Activated T-helper 1 cell treated with anti-CD3 and anti-CD28 coated beads, Interleukin-12 subunit alpha, Interleukin-12 subunit beta, Interleukin-2, Interleukin-4 antibody, amounts not matched to agents 30 ng/mL and 10 ng/mL and 1 ng/mL, durations not matched to agents 14 hours and 24 hours and 36 hours (primary cell): ENCODE measurements around the gene PSME3. TPM values are rescaled to one million over a fixed set of nuclear protein-coding genes. Genes with fewer than 3 reads are reported as not detected.
A peak's percentile ranks its signal among the peaks of the same experiment; 100 is the strongest.

ENCODE experiments used
- DNase-seq: peaks from one replicate; pipeline ENCODE4 v3.0.0; 2021; ENCODE audit warnings: low spot score
- H3K27ac Mint-ChIP-seq: one replicate; pipeline ENCODE4 v1.8.0; 2021; ENCODE audit warnings: mild to moderate bottlenecking, mixed read lengths
- H3K27me3 Mint-ChIP-seq: one replicate; pipeline ENCODE4 v1.8.0; 2022; ENCODE audit warnings: mild to moderate bottlenecking, moderate library complexity, mixed read lengths; ENCODE audit not compliant: insufficient read depth
- H3K36me3 Mint-ChIP-seq: one replicate; pipeline ENCODE4 v1.8.0; 2021; ENCODE audit warnings: low read depth, mixed read lengths
- H3K4me1 Mint-ChIP-seq: one replicate; pipeline ENCODE4 v1.8.0; 2021; ENCODE audit warnings: low read depth, mixed read lengths
- H3K4me3 Mint-ChIP-seq: one replicate; pipeline ENCODE4 v1.8.0; 2021; ENCODE audit warnings: mild to moderate bottlenecking, moderate library complexity, mixed read lengths
- H3K9me3 Mint-ChIP-seq: one replicate; pipeline ENCODE4 v1.8.0; 2021; ENCODE audit warnings: mixed read lengths
- intact Hi-C: fragments of 100-400 bp; cut with micrococcal nuclease; formaldehyde crosslinking; loops from one replicate; pipeline ENCODE4 v1.15.1; 2024
- total RNA-seq: library from RNA; stranded (reverse); gene quantifications from 2 replicates; pipeline ENCODE4 v1.2.3, GENCODE V29; 2022

PSME3 gene
- total RNA-seq, 1 donor from 2014 or later: 217 TPM

DNA sequence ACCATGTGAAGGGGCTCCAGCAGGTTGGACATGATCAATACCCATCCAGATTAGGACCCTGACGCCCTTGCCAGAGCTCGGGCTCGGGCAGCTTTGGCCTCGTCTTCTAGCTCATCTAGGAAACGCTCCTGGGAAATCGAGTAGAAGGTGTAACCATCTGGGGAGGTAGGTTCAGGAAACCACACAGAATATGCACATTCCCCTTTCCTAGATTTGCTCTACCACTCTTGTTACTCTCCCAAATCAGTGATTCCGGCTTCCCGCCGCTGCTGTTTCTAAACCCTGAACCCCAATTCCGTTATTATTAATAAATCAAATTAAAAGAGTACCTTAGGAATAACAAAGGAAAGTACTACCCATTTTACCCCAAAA lies 35.2 kb upstream of the PSME3 start:
- peak overlapping the region; percentile 56 for H3K27ac Mint-ChIP-seq
- H3K27me3 Mint-ChIP-seq: peaks cover 3% of the 10 kb centered on the region
- intact Hi-C loops: loop anchor here (1.0 kb wide), 3 partner anchors 25 to 77 kb away; partner anchors contain the start of genes BECN1 and VPS25

DNA sequence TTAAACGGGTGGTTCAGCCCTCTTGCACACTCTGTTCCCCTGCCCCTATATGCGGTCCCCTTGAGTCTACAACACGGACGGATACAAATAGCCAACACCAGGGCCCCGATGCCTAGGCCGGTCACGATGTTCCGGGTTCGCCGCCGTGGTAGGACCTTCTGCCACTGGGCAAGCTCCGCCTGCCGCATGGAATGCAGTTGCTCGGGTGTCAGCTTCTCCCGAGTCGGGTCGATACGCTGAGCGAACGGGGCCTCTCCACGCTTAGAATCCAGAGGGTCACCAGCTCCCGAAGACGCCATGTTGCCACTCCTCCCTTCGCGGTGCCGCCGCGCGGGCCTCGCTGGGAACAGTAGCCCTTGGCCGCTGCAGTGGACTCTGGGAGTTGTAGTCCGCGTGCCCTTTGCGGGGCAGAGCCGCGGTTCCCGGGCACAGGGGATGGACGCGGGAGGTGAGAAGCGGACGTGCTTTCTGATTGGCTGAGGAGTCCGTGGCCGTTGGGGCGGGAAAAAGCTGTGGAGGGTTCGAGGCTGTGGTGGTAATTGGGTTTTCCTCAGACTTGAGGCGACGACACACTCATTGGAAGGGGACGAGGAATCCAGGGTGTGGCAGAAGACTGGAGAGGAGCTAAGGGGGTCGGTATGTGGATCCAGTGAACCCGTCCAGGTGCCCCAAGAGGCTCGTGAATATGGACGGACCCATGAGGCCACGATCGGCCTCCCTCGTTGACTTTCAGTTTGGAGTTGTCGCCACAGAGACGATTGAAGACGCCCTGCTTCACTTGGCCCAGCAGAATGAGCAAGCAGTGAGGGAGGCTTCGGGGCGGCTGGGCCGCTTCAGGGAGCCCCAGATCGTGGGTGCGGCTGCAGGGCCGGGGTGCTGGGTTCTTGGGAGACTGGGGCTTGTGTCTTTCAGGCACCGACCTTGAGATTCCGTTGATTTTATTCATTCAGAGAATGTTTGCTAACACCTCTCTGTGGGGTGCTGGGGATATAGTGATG lies 34.5 kb upstream of the PSME3 start, which contains the start of the genes CNTD1 and COA3:
TSS of gene CNTD1 (plus strand) at position 479 of the 998 bp plus-strand sequence. CDS start at position 686, 207 bp downstream.
TSS of gene COA3 (minus strand) at position 322 of the 998 bp plus-strand sequence. CDS start at position 299, 23 bp downstream.
- peak within 1 kb of the TSS; percentile 56 for H3K27ac Mint-ChIP-seq
- peaks cover 19% of the 10 kb centered on the region for H3K4me1 Mint-ChIP-seq
- peak; percentile 73 for DNase-seq
- no peaks in the 10 kb centered on the region for H3K9me3 Mint-ChIP-seq
- peak within 1 kb of the TSS; percentile 90 for H3K4me3 Mint-ChIP-seq
- intact Hi-C loops: loop anchor here (1.0 kb wide), 3 partner anchors 25 to 77 kb away; partner anchors contain the start of genes BECN1 and VPS25
- peaks cover 3% of the 10 kb centered on the region for H3K27me3 Mint-ChIP-seq
- peaks cover 3% of the 10 kb centered on the region for H3K36me3 Mint-ChIP-seq

More for the DNA sequence above, 35.2 kb upstream of the PSME3 start:
- H3K36me3 Mint-ChIP-seq: peaks cover 3% of the 10 kb centered on the region
- H3K4me1 Mint-ChIP-seq: peaks cover 19% of the 10 kb centered on the region
- H3K9me3 Mint-ChIP-seq: no peaks in the 10 kb centered on the region
- peak overlapping the region; percentile 90 for H3K4me3 Mint-ChIP-seq
- DNase-seq: no peak

DNA sequence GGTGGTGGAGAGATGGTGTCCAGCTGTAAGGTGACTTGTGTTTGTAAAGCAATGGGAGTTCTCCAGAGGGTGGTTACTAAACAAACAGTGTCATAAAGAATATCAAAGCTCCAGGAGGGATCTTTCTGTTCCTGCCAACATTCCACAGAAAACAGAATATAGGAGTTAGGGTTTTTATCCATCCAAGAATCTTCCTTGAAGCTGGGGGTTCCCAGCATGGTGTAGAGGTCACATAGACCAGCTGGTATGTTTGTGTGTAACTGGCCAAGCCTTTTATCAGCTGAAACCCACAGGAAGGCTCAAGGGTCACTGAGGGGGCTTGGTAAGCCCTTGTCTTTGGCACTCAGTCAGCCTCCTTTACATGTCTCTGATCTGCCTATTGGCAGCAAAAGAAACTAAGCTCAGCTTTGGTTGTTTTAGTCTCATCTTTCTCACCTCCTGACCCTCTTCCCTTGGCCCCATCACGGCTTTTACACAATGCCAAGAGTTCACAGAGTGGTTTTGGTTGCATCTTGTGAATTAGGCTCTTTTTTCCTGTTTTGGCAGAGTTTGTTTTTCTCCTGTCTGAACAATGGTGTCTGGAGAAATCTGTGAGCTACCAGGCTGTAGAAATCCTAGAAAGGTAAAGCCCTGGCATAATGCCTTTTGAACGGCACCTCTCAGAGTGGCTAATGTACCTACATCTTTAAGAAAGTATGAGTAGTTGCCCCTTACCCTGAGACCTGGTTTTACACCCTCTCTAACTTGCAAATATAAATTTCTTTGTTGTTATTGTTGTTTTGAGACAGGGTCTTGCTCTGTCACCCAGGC lies 29.9 kb upstream of the PSME3 start:
- peaks cover 6% of the 10 kb centered on the region for H3K4me1 Mint-ChIP-seq
- H3K27me3 Mint-ChIP-seq: peaks cover 6% of the 10 kb centered on the region
- H3K4me3 Mint-ChIP-seq: no peak overlapping the region
- H3K27ac Mint-ChIP-seq: no peak overlapping the region
- intact Hi-C loops: no loop called here
- H3K9me3 Mint-ChIP-seq: no peaks in the 10 kb centered on the region
- DNase-seq: no peak
- H3K36me3 Mint-ChIP-seq: no peaks in the 10 kb centered on the region

DNA sequence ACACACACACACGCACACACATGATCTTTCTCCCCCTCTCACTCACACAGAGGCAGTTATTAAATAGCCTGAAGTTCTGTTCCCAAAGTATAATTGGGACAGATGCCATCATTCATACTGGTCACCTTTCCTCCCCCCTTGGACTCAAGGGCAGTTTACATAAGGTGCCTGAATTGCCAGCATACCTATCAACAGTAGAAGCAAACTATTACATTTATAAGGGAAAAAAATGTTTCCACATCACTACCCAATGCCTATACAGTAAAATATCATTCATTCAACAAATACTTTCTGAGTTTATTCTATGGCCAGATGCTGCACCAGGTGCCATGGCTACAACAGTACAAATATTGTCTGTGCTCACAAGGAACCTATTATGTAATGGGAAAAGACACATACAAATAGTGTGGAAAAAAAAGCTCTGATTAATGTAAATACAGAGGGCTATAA lies 28.3 kb upstream of the PSME3 start:
- DNase-seq: no peak
- Mint-ChIP-seq H3K27me3 (peaks cover 4% of the 10 kb centered on the region), H3K4me1 (no peaks in the 10 kb centered on the region), H3K4me3 (no peak overlapping the region), H3K36me3 (peaks cover 3% of the 10 kb centered on the region), H3K27ac (no peak overlapping the region), H3K9me3 (no peaks in the 10 kb centered on the region)
- intact Hi-C loops: no loop called here

DNA sequence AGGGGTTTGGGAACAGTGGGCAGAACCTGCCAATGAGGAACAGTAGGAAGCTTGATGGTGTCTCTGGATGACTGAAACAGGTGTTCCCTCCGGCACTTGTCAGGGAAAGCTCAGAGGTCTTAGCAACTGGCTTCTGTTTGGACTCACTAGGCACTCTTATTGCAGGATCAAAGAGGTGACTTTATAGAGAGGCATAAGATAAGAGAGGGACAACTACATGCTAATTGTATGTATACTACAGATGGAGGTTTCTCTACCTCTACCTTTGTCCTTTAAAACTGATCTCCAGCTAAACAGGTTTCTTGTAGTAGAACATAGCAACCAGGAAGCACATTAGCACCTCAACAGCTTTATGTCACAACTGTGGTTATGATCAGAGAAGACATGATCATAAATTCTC lies 26.9 kb upstream of the PSME3 start:
- H3K4me3 Mint-ChIP-seq: no peak overlapping the region
- no peak for DNase-seq
- peaks cover 4% of the 10 kb centered on the region for H3K27me3 Mint-ChIP-seq
- no peaks in the 10 kb centered on the region for H3K4me1 Mint-ChIP-seq
- no peaks in the 10 kb centered on the region for H3K9me3 Mint-ChIP-seq
- peaks cover 10% of the 10 kb centered on the region for H3K36me3 Mint-ChIP-seq
- no peak overlapping the region for H3K27ac Mint-ChIP-seq
- intact Hi-C loops: no loop called here

DNA sequence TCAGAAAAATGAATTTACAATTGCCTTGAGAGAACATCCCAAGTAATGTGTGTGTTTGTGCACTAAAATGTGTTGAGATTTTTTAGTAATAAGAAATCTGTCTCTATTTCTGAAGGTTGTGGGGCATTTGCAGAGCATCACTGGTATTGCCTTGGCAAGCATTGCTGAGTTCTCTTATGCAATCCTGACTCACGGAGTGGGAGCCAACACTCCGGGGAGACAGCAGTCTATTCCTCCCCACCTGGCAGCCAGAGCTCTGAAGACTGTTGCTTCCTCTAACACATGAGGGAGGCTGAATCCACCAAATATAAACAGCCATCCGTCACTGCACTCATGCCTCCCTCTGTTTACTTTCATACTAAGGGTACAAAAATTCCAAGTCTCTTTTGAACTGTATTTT lies 23.9 kb upstream of the PSME3 start:
- Mint-ChIP-seq H3K4me1 (no peaks in the 10 kb centered on the region), H3K9me3 (no peaks in the 10 kb centered on the region), H3K27me3 (peaks cover 2% of the 10 kb centered on the region), H3K36me3 (peaks cover 24% of the 10 kb centered on the region), H3K27ac (no peak overlapping the region), H3K4me3 (no peak overlapping the region)
- intact Hi-C loops: no loop called here
- no peak for DNase-seq

DNA sequence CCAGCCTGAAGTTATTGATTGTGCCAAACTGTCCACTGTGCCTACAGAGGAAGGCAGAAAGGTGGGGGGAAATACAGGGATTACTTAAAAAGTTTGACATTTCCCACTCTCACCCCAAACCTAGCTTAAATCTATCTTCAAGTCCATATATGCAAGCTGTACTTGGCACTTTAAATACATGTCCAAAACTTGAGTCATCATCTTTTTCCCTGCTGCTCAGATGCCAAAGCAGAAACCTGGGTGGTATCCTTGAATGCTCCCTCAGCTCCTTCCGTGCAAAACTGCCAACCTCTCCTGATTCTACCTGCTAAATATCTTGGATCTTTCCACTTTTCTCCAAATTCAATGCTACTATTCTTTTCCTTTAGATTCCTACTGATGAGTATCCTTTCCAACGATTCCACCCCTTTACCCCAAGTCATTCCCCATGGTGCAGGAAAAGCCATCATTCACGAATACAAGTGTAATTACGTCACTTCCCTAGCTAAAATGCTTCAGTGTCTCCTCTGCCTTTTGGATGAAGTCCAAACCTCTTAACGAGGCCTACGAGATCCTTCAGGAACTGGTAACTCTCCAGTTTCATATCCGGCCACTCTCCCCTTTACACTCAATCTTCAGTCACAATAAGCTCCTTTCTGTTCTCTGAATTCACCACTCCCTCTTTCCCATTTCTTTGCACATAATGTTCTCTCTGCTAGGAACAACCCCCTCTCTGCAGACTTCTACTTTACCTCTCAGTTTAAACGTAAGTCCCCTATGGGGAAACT lies 18.4 kb upstream of the PSME3 start:
- H3K4me1 Mint-ChIP-seq: no peaks in the 10 kb centered on the region
- intact Hi-C loops: no loop called here
- no peak for DNase-seq
- H3K4me3 Mint-ChIP-seq: no peak overlapping the region
- no peaks in the 10 kb centered on the region for H3K9me3 Mint-ChIP-seq
- peaks cover 60% of the 10 kb centered on the region for H3K36me3 Mint-ChIP-seq
- H3K27me3 Mint-ChIP-seq: no peaks in the 10 kb centered on the region
- no peak overlapping the region for H3K27ac Mint-ChIP-seq

DNA sequence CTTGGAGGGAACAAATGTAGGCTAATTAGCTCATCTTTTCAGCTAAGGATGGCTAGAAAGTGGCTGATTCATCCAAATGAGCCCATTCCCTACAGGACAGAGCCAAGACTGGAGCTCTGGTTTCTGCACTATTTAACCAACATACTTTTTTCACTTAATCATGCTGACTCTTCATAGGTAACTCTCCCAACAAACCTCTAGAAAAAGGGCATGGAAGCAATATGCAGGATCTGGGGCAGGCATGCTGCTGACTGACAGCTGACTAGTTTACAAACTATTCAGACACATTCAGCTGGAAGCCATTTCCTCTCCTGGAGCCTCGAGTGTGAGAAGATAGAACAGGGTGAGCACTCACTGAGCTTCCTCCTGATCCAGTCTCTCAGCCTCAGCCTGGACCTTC lies 15.3 kb upstream of the PSME3 start:
- Mint-ChIP-seq H3K9me3 (no peaks in the 10 kb centered on the region), H3K4me1 (peaks cover 10% of the 10 kb centered on the region), H3K36me3 (peaks cover 60% of the 10 kb centered on the region), H3K27ac (no peak overlapping the region), H3K27me3 (no peaks in the 10 kb centered on the region), H3K4me3 (no peak overlapping the region)
- DNase-seq: no peak
- intact Hi-C loops: no loop called here

DNA sequence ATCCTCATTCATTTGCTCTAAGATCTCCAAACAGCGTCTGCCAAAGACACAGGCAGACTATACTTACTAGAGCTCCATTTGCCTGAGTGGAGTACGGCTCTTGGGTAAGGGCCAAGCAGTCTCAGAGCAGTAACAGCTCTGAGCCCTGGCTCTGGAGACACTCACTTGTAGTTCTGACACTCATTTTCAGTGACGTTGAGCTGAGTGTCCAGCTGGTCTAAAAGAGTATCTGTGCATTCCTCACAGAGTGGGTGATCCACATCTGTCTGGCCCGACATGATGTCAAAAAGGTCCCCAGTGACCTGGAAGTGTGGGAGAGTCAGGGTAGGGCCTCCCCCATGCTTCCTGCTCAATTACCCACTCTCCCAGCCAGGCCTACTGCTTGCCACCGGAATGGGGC lies 14.8 kb upstream of the PSME3 start:
- Mint-ChIP-seq H3K27ac (peak overlapping the region; percentile 28), H3K27me3 (no peaks in the 10 kb centered on the region), H3K36me3 (peaks cover 62% of the 10 kb centered on the region)

DNA sequence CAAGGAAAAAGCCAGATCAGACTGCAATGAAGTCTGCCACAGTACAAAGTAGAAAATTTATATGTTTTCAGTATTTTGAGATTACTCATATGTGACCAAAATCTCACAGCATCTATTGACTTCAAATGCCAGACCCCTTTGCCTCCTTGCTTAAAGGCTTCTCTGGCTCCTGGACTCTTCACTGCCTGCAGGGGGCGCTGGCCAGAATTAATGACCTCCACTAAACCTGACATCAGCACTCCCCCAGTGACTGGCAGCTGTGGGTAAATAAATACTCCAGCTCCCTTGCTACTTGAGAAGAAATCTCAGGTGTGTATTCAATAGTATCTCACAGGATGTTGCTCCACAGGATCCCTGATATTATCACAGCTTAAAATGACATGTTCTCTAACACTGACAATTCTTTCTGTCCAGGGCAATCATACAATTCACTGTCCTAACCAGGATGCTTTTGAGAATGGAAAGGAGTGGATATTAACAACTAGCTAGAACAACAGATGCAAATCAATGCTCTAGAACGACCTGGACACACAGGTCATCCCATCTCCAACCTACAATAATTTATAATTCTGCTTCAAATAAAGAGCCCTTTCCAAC lies 13.2 kb upstream of the PSME3 start:
- DNase-seq: peak; percentile 38
- Mint-ChIP-seq H3K36me3 (peaks cover 55% of the 10 kb centered on the region), H3K27ac (no peak overlapping the region), H3K4me1 (peaks cover 23% of the 10 kb centered on the region), H3K9me3 (no peaks in the 10 kb centered on the region), H3K4me3 (peak overlapping the region; percentile 2), H3K27me3 (no peaks in the 10 kb centered on the region)
- intact Hi-C loops: loop anchor here (5.0 to 10.0 kb wide), 2 partner anchors 145 to 853 kb away; partner anchors contain the start of genes AARSD1 and CNP

More for the DNA sequence above, 14.8 kb upstream of the PSME3 start:
- H3K9me3 Mint-ChIP-seq: no peaks in the 10 kb centered on the region
- peaks cover 12% of the 10 kb centered on the region for H3K4me1 Mint-ChIP-seq
- no peak overlapping the region for H3K4me3 Mint-ChIP-seq
- intact Hi-C loops: no loop called here
- no peak for DNase-seq

DNA sequence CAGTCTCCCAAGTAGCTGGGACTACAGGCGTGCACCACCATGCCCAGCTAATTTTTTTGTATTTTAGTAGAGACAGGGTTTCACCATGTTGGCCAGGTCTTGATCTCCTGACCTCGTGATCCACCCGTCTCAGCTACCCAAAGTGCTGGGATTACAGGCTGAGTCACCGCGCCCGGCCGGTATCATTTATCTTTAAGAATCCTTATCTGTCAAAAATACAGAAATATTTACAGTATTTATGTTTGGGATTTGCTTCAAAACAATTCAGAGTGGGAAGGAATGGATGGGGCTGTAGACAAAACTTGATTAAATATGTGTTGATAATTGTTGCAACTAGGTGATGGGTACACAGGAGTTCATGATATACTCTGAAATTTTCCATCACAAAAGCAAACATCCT lies 12.0 kb upstream of the PSME3 start:
- H3K4me3 Mint-ChIP-seq: peak overlapping the region; percentile 45
- H3K36me3 Mint-ChIP-seq: peaks cover 46% of the 10 kb centered on the region
- H3K27me3 Mint-ChIP-seq: peaks cover 3% of the 10 kb centered on the region
- intact Hi-C loops: loop anchor here (5.0 to 10.0 kb wide), 2 partner anchors 144 to 854 kb away; partner anchors contain the start of genes AARSD1 and CNP
- H3K9me3 Mint-ChIP-seq: no peaks in the 10 kb centered on the region
- H3K4me1 Mint-ChIP-seq: peaks cover 23% of the 10 kb centered on the region
- H3K27ac Mint-ChIP-seq: no peak overlapping the region
- DNase-seq: no peak
